Osteocyte (in vitro differentiated cells): Measurements from ENCODE around the gene ATAT1. TPM values are rescaled to one million over a fixed set of nuclear protein-coding genes. Genes with fewer than 3 reads are reported as not detected.

Experiments used
- DNase-seq: peaks from one replicate; pipeline ENCODE4 v3.0.0; 2021; ENCODE audit warnings: mixed read lengths; ENCODE audit not compliant: unreplicated experiment; ENCODE audit errors: extremely low spot score
- H3K27ac Mint-ChIP-seq: one replicate; pipeline ENCODE4 v1.8.0; 2021; ENCODE audit warnings: mild to moderate bottlenecking, mixed read lengths; ENCODE audit not compliant: unreplicated experiment
- H3K27me3 Mint-ChIP-seq: one replicate; pipeline ENCODE4 v1.8.0; 2021; ENCODE audit warnings: mixed read lengths; ENCODE audit not compliant: unreplicated experiment
- H3K36me3 Mint-ChIP-seq: one replicate; pipeline ENCODE4 v1.8.0; 2021; ENCODE audit warnings: mixed read lengths; ENCODE audit not compliant: unreplicated experiment
- H3K4me1 Mint-ChIP-seq: one replicate; pipeline ENCODE4 v1.8.0; 2021; ENCODE audit warnings: mixed read lengths; ENCODE audit not compliant: unreplicated experiment
- H3K4me3 Mint-ChIP-seq: one replicate; pipeline ENCODE4 v1.8.0; 2021; ENCODE audit warnings: mild to moderate bottlenecking, moderate library complexity, mixed read lengths; ENCODE audit not compliant: unreplicated experiment
- H3K9me3 Mint-ChIP-seq: one replicate; pipeline ENCODE4 v1.8.0; 2021; ENCODE audit warnings: mixed read lengths; ENCODE audit not compliant: unreplicated experiment
- CTCF ChIP-seq: fragments of 200-600 bp; sonication (generic); IDR thresholded peaks from 2 replicates; pipeline ENCODE4 v1.5.0; 2021; ENCODE audit warnings: antibody characterized with exemption, mild to moderate bottlenecking, moderate library complexity
- total RNA-seq: library from RNA; stranded (reverse); gene quantifications from 2 replicates; pipeline ENCODE4 v1.2.1, GENCODE V29; 2021

ATAT1 gene
- total RNA-seq, 1 donor from 2014 or later: 20.0 TPM

- peaks cover 68% of the 10 kb centered on the region for H3K4me1 Mint-ChIP-seq
- no peak for DNase-seq
Measured at GRCh38 chr6:30686009-30686907, 59.6 kb downstream of the ATAT1 start, which contains the start of gene PPP1R18. Gene PPP1R18 (minus strand): TSS chr6:30686645. CDS start chr6:30686018, 627 bp downstream.

DNA sequence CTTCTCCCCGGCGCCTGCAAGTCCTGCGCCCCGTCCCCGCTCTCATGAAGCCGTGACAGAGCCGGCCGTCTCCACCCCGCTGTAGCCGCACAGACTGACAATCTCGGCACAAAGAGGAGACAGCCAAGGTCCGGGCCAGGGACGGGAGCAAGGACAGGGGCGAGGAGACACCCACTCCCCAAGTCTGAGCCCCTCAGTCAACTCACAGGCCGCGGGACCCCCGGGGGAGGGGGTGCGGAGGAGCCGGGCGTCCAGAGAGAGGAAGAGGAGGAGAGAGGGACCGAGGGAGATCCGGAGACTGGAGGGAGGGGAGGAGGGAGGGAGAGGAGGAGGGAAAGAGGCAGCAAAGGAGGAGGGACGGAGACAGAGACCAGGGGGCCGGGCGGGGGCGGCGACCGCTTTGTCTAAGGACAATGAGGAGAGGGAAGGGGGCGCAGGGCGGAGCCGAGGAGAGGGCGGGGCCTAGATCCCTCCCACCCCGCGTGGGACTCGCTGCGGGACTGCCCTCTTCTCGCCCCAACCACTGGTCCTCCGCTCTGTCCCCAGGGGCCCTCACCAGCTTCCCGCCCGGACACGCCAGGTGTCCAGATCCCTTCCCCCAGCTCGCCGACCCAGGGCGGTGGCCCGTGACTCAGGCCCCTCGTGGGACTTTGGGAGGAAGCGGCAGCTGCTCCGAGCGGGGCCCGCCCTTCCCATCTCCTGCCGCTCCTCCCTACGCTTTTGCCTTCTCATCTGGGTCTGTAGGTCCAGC, 60.4 kb downstream of the ATAT1 start:
- Mint-ChIP-seq H3K36me3 (peaks cover 24% of the 10 kb centered on the region), H3K4me1 (peaks cover 66% of the 10 kb centered on the region), H3K9me3 (no peaks in the 10 kb centered on the region), H3K27ac (peak overlapping the region; percentile 97), H3K4me3 (peak overlapping the region; percentile 89), H3K27me3 (no peaks in the 10 kb centered on the region)
- peak; percentile 98 for DNase-seq
- no peak for TF ChIP-seq CTCF

More at GRCh38 chr6:30686009-30686907, 59.6 kb downstream of the ATAT1 start, which contains the start of gene PPP1R18:
- Mint-ChIP-seq H3K9me3 (no peaks in the 10 kb centered on the region), H3K27me3 (no peaks in the 10 kb centered on the region), H3K27ac (peak within 1 kb of the TSS; percentile 97), H3K36me3 (peaks cover 24% of the 10 kb centered on the region), H3K4me3 (peak within 1 kb of the TSS; percentile 89)
- no peak for TF ChIP-seq CTCF

GRCh38 chr6:30687659-30688431, 61.2 kb downstream of the ATAT1 start:
- peak overlapping the region; percentile 97 for H3K27ac Mint-ChIP-seq
- H3K36me3 Mint-ChIP-seq: peaks cover 22% of the 10 kb centered on the region
- peak overlapping the region; percentile 89 for H3K4me3 Mint-ChIP-seq
- H3K9me3 Mint-ChIP-seq: no peaks in the 10 kb centered on the region
- peak; percentile 47 for TF ChIP-seq CTCF
- no peaks in the 10 kb centered on the region for H3K27me3 Mint-ChIP-seq
- peaks cover 61% of the 10 kb centered on the region for H3K4me1 Mint-ChIP-seq
- DNase-seq: no peak

GRCh38 chr6:30688569-30688968, 61.9 kb downstream of the ATAT1 start:
- Mint-ChIP-seq H3K9me3 (no peaks in the 10 kb centered on the region), H3K4me1 (peaks cover 54% of the 10 kb centered on the region), H3K36me3 (peaks cover 17% of the 10 kb centered on the region), H3K27me3 (no peaks in the 10 kb centered on the region), H3K4me3 (peak overlapping the region; percentile 89), H3K27ac (peak overlapping the region; percentile 97)
- TF ChIP-seq CTCF: no peak
- DNase-seq: no peak
